BLaER1 (cell line): ENCODE results near the gene POLR1E.

ENCODE experiments used
- H3K27ac ChIP-seq: shearing (Covaris generic); formaldehyde crosslinking; 2 replicates; pipeline ENCODE4 v1.8.1; 2022
- H3K27me3 ChIP-seq: shearing (Covaris generic); formaldehyde crosslinking; 2 replicates; pipeline ENCODE4 v1.8.1; 2022
- H3K36me3 ChIP-seq: shearing (Covaris generic); formaldehyde crosslinking; 2 replicates; pipeline ENCODE4 v1.8.1; 2022
- H3K4me1 ChIP-seq: shearing (Covaris generic); formaldehyde crosslinking; 2 replicates; pipeline ENCODE4 v1.8.1; 2022
- H3K4me2 ChIP-seq: shearing (Covaris generic); formaldehyde crosslinking; 2 replicates; pipeline ENCODE4 v1.8.1; 2022
- H3K4me3 ChIP-seq: shearing (Covaris generic); formaldehyde crosslinking; 2 replicates; pipeline ENCODE4 v1.8.1; 2022
- H3K9ac ChIP-seq: shearing (Covaris generic); formaldehyde crosslinking; 2 replicates; pipeline ENCODE4 v1.8.1; 2022
- H3K9me3 ChIP-seq: shearing (Covaris generic); formaldehyde crosslinking; 2 replicates; pipeline ENCODE4 v1.8.1; 2022
- H4K20me1 ChIP-seq: shearing (Covaris generic); formaldehyde crosslinking; 2 replicates; pipeline ENCODE4 v1.8.1; 2022
- Cebpa-rat ChIP-seq: shearing (Covaris generic); IDR thresholded peaks from 2 replicates; pipeline ENCODE4 v1.8.1; 2022

POLR1E gene

DNA sequence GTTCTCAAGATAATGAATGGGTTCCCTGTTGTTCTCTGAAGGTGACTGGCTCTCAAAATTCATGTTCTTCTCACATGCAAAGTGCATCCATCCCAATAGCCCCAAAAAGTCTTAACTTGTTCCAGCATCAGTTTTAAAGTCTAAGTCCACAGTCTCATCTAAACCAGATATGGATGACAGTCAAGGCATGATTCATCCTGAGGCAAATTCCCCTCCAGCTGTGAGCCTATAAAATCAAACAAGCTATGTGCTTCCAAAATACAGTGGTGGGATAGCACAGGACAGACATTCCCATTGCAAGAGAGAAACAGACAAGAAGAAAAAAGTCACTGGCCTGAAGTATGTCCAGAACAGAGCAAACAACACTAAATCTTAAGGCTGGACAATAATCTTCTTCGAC lies 65.0 kb downstream of the POLR1E start:
- Histone ChIP-seq H3K36me3 (0 out of 2 replicates have a peak, but pooled peaks cover 8% of the 10 kb centered on the region), H3K27ac (no peak overlapping the region), H4K20me1 (0 out of 2 replicates have a peak, but pooled peaks cover 7% of the 10 kb centered on the region), H3K4me3 (no peak overlapping the region), H3K4me1 (peaks cover 6% of the 10 kb centered on the region; the same call in 1 of the 2 replicates), H3K9me3 (peaks cover 13% of the 10 kb centered on the region), H3K4me2 (no peak overlapping the region), H3K9ac (no peak overlapping the region), H3K27me3 (no peaks in the 10 kb centered on the region)
- no peak for TF ChIP-seq Cebpa-rat

GRCh38 chr9:37551468-37551867 lies 65.7 kb downstream of the POLR1E start:
- Histone ChIP-seq H3K4me3 (no peak overlapping the region), H3K4me2 (no peak overlapping the region), H3K9me3 (peaks cover 9% of the 10 kb centered on the region), H4K20me1 (0 out of 2 replicates have a peak, but pooled peaks cover 7% of the 10 kb centered on the region), H3K27ac (no peak overlapping the region), H3K4me1 (peaks cover 6% of the 10 kb centered on the region; the same call in 1 of the 2 replicates), H3K36me3 (0 out of 2 replicates have a peak, but pooled peaks cover 8% of the 10 kb centered on the region), H3K27me3 (no peaks in the 10 kb centered on the region), H3K9ac (no peak overlapping the region)
- TF ChIP-seq Cebpa-rat, result no peak

- peaks cover 6% of the 10 kb centered on the region; the same call in 1 of the 2 replicates for H3K4me1 ChIP-seq
- no peak for TF ChIP-seq Cebpa-rat
- no peak overlapping the region for H3K4me2 ChIP-seq
- H3K4me3 ChIP-seq, result no peak overlapping the region
- H4K20me1 ChIP-seq, result 0 out of 2 replicates have a peak, but pooled peaks cover 7% of the 10 kb centered on the region
- no peak overlapping the region for H3K27ac ChIP-seq
- peaks cover 9% of the 10 kb centered on the region for H3K9me3 ChIP-seq
- no peak overlapping the region for H3K9ac ChIP-seq
- H3K36me3 ChIP-seq, result 0 out of 2 replicates have a peak, but pooled peaks cover 8% of the 10 kb centered on the region
- H3K27me3 ChIP-seq, result no peaks in the 10 kb centered on the region
These were observed 66.1 kb downstream of the POLR1E start for GRCh38 chr9:37551888-37552287.
